ENCODE data around the gene CAPN12. TPM values are rescaled to one million over a fixed set of nuclear protein-coding genes. Genes with fewer than 3 reads are reported as not detected.

The CAPN12 gene
- total and polyA plus RNA-seq, 2 of the 4 experiments (the other 2 are of a cell fraction): 0.18 to 0.97 TPM

DNA sequence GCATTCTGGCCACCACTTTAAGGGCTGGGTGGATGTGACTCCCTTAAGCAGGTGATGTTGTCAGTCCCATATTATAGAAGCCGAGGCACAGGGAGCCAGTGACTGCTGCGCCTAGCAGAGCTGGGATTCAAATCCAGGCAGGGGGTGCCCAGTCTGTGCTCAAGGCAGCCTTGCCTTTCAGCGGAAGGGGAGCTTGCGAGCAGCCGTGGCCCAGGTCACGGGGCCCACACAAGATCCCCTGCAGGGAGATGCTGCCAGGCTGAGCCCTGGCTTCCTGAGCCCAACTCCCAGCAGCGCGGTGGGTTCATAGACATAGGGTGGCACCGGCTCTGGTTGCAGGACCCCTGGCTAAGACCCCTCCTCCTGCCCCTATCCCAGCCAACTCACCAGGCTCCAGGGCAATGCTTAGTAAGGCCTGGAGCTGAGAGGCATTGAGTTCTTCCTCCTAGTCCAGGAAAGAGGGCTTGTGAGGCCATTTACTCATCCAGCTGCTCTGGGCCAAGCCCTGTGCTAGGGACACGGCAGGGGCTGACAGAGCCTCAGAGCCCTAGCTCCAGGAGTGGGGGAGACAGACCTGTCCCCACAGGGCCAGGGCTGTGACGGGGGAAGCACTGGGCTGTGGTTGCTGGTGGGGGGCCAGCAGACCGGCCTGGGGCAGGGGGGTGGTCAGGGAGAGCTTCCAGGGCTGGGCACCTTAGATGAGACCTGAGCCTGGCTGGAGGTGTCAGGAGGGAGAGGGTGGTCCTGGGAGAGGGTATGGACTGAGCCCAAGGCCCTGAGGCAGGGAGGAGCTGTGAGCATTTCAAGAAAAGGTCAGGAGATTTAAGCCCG, 9.6 kb downstream of the CAPN12 start:
- H3K79me1 ChIP-seq (ENCODE audit: low read depth in 1 of 2, low read length in 2 of 2): peaks cover 4 to 15% of the 10 kb centered on the region in 2 experiments; a peak in 2 of 4 replicates
- H4K20me1 ChIP-seq (ENCODE audit: insufficient read depth, low read length): peaks cover 23% of the 10 kb centered on the region
- peak overlapping the region; percentile 39 for H2AFZ ChIP-seq (replicated peaks; ENCODE audit: low read length, poor library complexity)
- no peak for DNase-seq
- no peak overlapping the region for H3K18ac ChIP-seq (ENCODE audit: low read depth, low read length)
- H3K4me1 ChIP-seq (ENCODE audit: control insufficient read depth, insufficient read depth, low read length): peaks cover 13% of the 10 kb centered on the region
- ChIA-PET POLR2A (ENCODE audit: unreplicated experiment) (no interaction called here), CTCF (no interaction called here)
- H2AK9ac ChIP-seq (replicated peaks; ENCODE audit: low read depth, low read length, poor library complexity): peak overlapping the region; percentile 23
- no peak overlapping the region for H3K9ac ChIP-seq (ENCODE audit: low read depth, low read length)
- peaks cover 18% of the 10 kb centered on the region for H3K36me3 ChIP-seq (ENCODE audit: control insufficient read depth, insufficient read depth, low read length)
- peak overlapping the region; percentile 25 for H2BK5ac ChIP-seq (ENCODE audit: low read depth, low read length, poor library complexity, severe bottlenecking)
- no peaks in the 10 kb centered on the region for H3K27me3 ChIP-seq (ENCODE audit: control insufficient read depth, insufficient read depth, low read length)
- BruUV-seq (replicated peaks): no TSS peak
- no peak overlapping the region for H3K23ac ChIP-seq (ENCODE audit: low read depth, low read length)
- H3K9me1 ChIP-seq (ENCODE audit: insufficient read depth, low read length): 0 out of 2 replicates have a peak, but pooled peaks cover 3% of the 10 kb centered on the region
- no peak overlapping the region for H3K4me2 ChIP-seq (ENCODE audit: low read depth, low read length)
- no peak overlapping the region for H3K4me3 ChIP-seq (ENCODE audit: insufficient read depth, low read depth, low read length)
- H4K8ac ChIP-seq (ENCODE audit: low read depth in 2 of 2, low read length in 2 of 2): no peak overlapping the region
- no peak overlapping the region for H2BK120ac ChIP-seq (ENCODE audit: low read depth, low read length)
- intact Hi-C loops (cut with micrococcal nuclease): loop anchor here (5.0 kb wide), 1 partner anchor 98 kb away; the partner anchor contains the start of gene ECH1
- TF ChIP-seq MAZ (IDR thresholded peaks at IDR 0.05; ENCODE audit: borderline replicate concordance, low read depth, low read length) (no peak), FOS (IDR thresholded peaks at IDR 0.05; ENCODE audit: low read depth, low read length) (no peak), POLR2A (IDR thresholded peaks at IDR 0.05; ENCODE audit: low read depth, low read length) (no peak), CHD1 (IDR thresholded peaks at IDR 0.05; ENCODE audit: low read depth, low read length) (no peak), USF2 (IDR thresholded peaks at IDR 0.05; ENCODE audit: low read depth, low read length) (no peak), BHLHE40 (IDR thresholded peaks at IDR 0.05; ENCODE audit: low read depth, low read length) (no peak), CEBPB (IDR thresholded peaks at IDR 0.05; ENCODE audit: low read depth, low read length) (no peak), MAFK (IDR thresholded peaks at IDR 0.05; ENCODE audit: low read depth, low read length) (no peak), RAD21 (IDR thresholded peaks at IDR 0.05; ENCODE audit: low read length) (no peak), ELK1 (IDR thresholded peaks at IDR 0.05; ENCODE audit: borderline replicate concordance, low read depth, low read length) (no peak)
- H2AK5ac ChIP-seq (ENCODE audit: low read depth, low read length): peak overlapping the region; percentile 36; the same call in 1 of the 2 replicates
- H2BK20ac ChIP-seq (ENCODE audit: low read depth, low read length): no peak overlapping the region
- WGBS, 2 experiments (ENCODE audit: extremely low coverage in 2 of 2, insufficient read length in 1 of 2): 78% methylated on average over 3 of the region's 13 CpGs; no CpG with 5 or more reads in 1 of the 2 experiments
- H3K14ac ChIP-seq (replicated peaks; ENCODE audit: low read depth, low read length): 0 out of 2 replicates have a peak overlapping the region, but pooled peaks have one; percentile 40
- dilution Hi-C loops (cut with HindIII; ENCODE audit: low sequenced_read_pairs, unreplicated experiment): no loop called here
- H3K9me3 ChIP-seq (ENCODE audit: control insufficient read depth, insufficient read depth, low read length): no peaks in the 10 kb centered on the region
- in situ Hi-C loops (cut with MboI; ENCODE audit: low sequenced_read_pairs): loop anchor here (25.0 kb wide), 1 partner anchor 178 kb away; the partner anchor contains the start of gene CCER2
- no peak overlapping the region for H3K27ac ChIP-seq (ENCODE audit: insufficient read depth, low read length)
- H2BK15ac ChIP-seq (ENCODE audit: low read depth, low read length): no peak overlapping the region; the same call in 2 of the 3 replicates
- no peak overlapping the region; the same call in 1 of the 2 replicates for H4K91ac ChIP-seq (ENCODE audit: insufficient read depth, low read depth, low read length)
- no peak overlapping the region for H3K56ac ChIP-seq (ENCODE audit: extremely low read depth, insufficient read depth, low read length)
- ATAC-seq (ENCODE audit: low read depth): peak; percentile 5; the same call in 1 of the 2 replicates
- H3K4ac ChIP-seq (ENCODE audit: low read depth, low read length): 0 out of 2 replicates have a peak overlapping the region, but pooled peaks have one; percentile 5
- no peak overlapping the region for H4K5ac ChIP-seq (ENCODE audit: low read depth, low read length)

Data from IMR-90 (cell line).